H1 (cell line): ENCODE results near the gene INSM2. TPM values are rescaled to one million over a fixed set of nuclear protein-coding genes. Genes with fewer than 3 reads are reported as not detected.

Source experiments
- CBX8 ChIP-seq: fragments of 300-800, 300-1000 bp; sonication (generic); IDR thresholded peaks from 2 replicates; pipeline ENCODE4 v1.7.1; 2016; ENCODE audit warnings: low read depth, low read length, borderline replicate concordance
- JUND ChIP-seq: IDR thresholded peaks from 2 replicates; pipeline ENCODE4 v1.6.1; 2011; ENCODE audit warnings: mild to moderate bottlenecking, improper control_type of control experiment, low read length
- MAFK ChIP-seq: IDR thresholded peaks from 2 replicates; pipeline ENCODE4 v1.6.1; 2012; ENCODE audit warnings: low read depth, mild to moderate bottlenecking, improper control_type of control experiment, low read length
- TEAD4 ChIP-seq: IDR thresholded peaks from 2 replicates; pipeline ENCODE4 v1.6.1; 2012; ENCODE audit warnings: low read depth, low read length, inconsistent platforms, mixed read lengths
- polyA plus RNA-seq, 7 experiments: library from polyadenylated mRNA; depleted of rRNA in 3 of 7; stranded (reverse) in 5 of 7; unstranded in 2 of 7; fragments of >200 nt in 5 of 7; fragments of 200-250 nt in 2 of 7; gene quantifications; 1 replicate in 5 of 7; 2 replicates in 1 of 7; 4 replicates in 1 of 7; pipeline versions ENCODE4 v1.2.1 to v1.2.3, GENCODE V29; 2011 to 2013; ENCODE audit warnings: missing spikeins in 2 of 7, mixed read lengths in 2 of 7
- total RNA-seq: library from RNA; stranded (reverse); fragmentation: NEBNext Ultra II Directional; extraction: Animal tissue kit (Norgen Biotek cat#: 25700); gene quantifications from 2 replicates; pipeline ENCODE4 v1.2.1, GENCODE V29; 2021

Gene INSM2
- total and polyA plus RNA-seq, 2 of the 8 experiments (the other 6 are each of a cell fraction or from before 2014, with no cell fraction given): not detected

- TF ChIP-seq CBX8 (no peak), TEAD4 (no peak), JUND (no peak), MAFK (no peak)
- TF ChIP-seq, all 59 proteins: peak for 11
Observed at GRCh38 chr14:35533357-35534207, at the start of gene INSM2 (continued).
